OCI-LY1 (cell line): Measurements from ENCODE around the gene MCU.

ENCODE experiments used
- EZH2 ChIP-seq: fragments of 200-600 bp; sonication (generic), shearing (Covaris generic); IDR thresholded peaks from 2 replicates; pipeline ENCODE4 v1.8.0; 2017; ENCODE audit warnings: borderline replicate concordance, mixed run types, mild to moderate bottlenecking, antibody characterized with exemption, low read length, moderate library complexity, mixed read lengths
- TF ChIP-seq, protein P1 (sequence below): fragments of 200-600 bp; sonication (generic), shearing (Covaris generic); IDR thresholded peaks from 2 replicates; pipeline ENCODE4 v1.5.1; 2017; ENCODE audit warnings: mild to moderate bottlenecking, antibody characterized with exemption, low read length, moderate library complexity, mixed read lengths

DNA sequence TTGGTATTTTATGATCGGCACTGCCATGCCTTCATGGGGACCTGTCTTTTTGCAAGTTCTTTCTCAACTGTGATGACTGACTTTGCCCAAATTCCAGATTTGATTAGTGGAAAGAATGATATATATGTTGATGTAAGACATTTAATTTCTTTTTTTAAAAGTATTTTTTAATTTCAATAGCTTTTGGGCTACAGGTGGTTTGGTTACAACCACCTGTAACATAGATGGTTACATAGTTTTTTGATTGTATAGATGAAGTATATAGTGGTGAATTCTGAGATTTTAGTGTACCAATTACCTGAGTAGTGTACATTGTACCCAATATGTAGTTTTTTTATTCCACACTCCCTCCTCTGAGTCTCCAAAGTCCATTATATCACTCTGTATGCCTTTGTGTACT, 69.6 kb downstream of the MCU start:
- TF ChIP-seq, protein P1, sequence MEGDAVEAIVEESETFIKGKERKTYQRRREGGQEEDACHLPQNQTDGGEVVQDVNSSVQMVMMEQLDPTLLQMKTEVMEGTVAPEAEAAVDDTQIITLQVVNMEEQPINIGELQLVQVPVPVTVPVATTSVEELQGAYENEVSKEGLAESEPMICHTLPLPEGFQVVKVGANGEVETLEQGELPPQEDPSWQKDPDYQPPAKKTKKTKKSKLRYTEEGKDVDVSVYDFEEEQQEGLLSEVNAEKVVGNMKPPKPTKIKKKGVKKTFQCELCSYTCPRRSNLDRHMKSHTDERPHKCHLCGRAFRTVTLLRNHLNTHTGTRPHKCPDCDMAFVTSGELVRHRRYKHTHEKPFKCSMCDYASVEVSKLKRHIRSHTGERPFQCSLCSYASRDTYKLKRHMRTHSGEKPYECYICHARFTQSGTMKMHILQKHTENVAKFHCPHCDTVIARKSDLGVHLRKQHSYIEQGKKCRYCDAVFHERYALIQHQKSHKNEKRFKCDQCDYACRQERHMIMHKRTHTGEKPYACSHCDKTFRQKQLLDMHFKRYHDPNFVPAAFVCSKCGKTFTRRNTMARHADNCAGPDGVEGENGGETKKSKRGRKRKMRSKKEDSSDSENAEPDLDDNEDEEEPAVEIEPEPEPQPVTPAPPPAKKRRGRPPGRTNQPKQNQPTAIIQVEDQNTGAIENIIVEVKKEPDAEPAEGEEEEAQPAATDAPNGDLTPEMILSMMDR, result no peak
- no peak for TF ChIP-seq EZH2
